Measurements from ENCODE around the gene WDR1.

The WDR1 gene

DNA sequence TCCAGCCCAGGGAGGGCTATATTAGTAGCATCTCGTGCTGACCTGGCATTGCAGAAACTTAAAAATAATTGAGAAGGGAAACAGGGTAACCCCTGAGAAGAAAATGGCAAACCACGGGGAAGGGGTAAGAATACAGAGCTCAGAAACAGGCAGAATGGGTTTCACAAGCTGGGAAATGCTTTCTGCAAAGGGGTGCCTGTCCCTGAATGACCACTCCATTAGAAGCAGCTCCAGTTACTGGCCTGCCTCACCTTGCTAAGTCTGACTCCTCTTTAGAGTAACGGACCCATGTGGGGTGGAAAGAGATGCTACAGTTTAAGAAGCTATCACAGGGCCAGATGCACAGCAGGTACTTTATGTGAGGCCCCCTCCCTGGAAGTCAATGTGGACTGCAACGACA is 2.5 kb downstream of the WDR1 start:
- DNase-seq (ENCODE audit: low spot score) = no peak

- DNase-seq (ENCODE audit: low spot score) = no peak
Measured at GRCh38 chr4:10113362-10114047, 3.1 kb downstream of the WDR1 start.

- DNase-seq (ENCODE audit: low spot score) = no peak
Measured at GRCh38 chr4:10112658-10113284, 3.8 kb downstream of the WDR1 start.

GRCh38 chr4:10111067-10111801 is 5.4 kb downstream of the WDR1 start:
- no peak for DNase-seq (ENCODE audit: low spot score)

DNA sequence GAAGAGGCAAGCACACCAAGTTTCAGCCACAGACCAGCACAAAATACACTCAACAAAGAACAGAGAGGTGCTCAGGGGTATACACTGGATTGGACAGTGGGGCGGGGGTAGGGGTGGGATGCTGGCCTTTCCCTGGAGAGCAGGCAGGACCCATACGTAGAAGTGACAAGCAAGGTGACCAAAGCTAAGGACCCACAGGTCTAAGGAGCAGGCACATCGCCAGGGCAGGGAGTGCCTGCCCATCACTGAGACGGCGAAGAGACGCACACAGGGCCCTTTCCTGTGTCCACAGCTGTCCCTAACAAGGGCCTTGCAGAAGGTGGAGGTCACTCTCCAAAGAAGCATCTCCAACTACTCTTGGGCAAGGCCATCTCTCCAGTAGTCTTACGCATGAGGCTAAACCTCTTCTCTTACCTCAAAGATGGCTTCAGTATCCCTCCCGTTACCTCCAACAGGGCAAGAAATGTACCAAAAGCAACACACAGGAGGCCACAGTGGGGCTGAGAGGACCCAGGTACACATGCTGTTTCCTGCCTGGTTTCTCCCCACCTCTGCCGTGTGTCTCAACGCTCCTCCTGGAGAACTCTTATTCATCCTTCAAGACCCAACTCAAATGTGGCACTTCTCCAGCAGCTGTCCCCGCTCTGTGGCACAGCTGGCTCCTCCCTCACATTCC is 6.5 kb downstream of the WDR1 start:
- DNase-seq (ENCODE audit: low spot score) = no peak

- DNase-seq (ENCODE audit: low spot score) = no peak
Measured at GRCh38 chr4:10108818-10109783, 7.5 kb downstream of the WDR1 start.

- no peak for DNase-seq (ENCODE audit: low spot score)
Measured at GRCh38 chr4:10108391-10108790, 8.2 kb downstream of the WDR1 start.

- DNase-seq (ENCODE audit: low spot score) = peak; percentile 53
Measured at GRCh38 chr4:10107111-10108091, 9.2 kb downstream of the WDR1 start.

DNA sequence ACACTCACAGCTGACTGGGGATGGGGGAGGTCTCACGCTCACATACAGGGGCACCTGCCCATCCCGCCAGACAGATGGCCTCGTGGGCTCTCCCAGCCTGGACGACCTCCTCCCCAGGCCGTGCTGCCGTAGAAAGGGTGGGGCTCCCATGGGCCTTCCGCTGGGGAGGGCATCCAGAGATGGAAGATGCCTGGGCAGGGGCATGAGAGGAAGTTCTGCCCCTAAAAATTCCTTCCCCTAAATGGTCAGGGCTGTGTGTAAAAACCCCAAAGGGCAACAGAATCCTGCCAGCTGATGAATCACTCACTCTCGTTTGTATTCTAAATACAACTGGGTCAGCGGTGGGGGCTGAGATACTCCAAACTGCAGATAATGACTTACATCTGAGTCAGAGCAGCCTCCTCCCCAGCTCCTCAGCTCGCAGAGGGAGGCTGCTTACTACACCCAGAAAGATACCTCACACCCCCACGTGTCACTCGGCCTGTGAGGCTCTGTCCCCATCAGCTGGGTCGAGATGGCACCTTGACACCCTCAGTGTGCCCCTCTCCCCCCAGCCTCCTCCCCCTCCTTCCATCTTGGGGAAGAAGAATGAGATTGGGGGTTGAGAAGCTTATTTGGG is 10.1 kb downstream of the WDR1 start:
- DNase-seq (ENCODE audit: low spot score) = peak; percentile 95

DNA sequence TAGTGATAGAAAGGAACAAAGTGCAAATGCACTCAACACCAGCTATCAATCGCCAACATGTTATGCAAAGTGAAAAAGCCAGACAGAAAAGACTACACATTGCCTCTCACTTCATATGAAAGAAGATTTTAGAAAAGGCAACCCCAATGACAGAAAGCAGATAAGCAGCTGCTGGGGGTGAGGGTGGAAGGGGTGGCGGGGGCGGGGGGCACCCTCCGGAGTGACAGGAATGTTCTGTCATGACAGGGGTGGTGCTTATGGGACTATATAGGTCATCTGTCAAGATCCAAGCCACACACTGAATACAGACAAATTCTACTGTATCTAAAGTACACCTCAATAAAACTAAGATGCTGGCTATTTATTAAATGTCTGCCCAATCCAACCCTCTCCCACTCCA is 10.7 kb downstream of the WDR1 start:
- no peak for DNase-seq (ENCODE audit: low spot score)

- no peak for DNase-seq (ENCODE audit: low spot score)
Measured at GRCh38 chr4:10105421-10105820, 11.2 kb downstream of the WDR1 start.

DNA sequence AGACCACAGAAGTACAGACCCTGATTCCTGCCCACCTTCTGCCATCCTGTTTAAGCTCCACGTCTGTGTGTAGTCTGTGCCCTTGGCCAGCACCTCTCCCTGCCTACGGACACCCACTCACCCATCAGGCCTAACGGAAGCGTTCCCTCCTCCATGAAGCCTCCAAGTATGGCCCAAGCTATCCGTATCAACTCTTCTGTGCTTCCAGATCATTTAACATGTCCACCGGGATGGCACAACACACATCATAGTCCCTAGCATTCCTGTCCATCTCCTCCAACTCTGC is 11.7 kb downstream of the WDR1 start:
- DNase-seq (ENCODE audit: low spot score) = no peak

GRCh38 chr4:10104211-10104990 is 12.2 kb downstream of the WDR1 start:
- peak; percentile 61 for DNase-seq (ENCODE audit: low spot score)

DNA sequence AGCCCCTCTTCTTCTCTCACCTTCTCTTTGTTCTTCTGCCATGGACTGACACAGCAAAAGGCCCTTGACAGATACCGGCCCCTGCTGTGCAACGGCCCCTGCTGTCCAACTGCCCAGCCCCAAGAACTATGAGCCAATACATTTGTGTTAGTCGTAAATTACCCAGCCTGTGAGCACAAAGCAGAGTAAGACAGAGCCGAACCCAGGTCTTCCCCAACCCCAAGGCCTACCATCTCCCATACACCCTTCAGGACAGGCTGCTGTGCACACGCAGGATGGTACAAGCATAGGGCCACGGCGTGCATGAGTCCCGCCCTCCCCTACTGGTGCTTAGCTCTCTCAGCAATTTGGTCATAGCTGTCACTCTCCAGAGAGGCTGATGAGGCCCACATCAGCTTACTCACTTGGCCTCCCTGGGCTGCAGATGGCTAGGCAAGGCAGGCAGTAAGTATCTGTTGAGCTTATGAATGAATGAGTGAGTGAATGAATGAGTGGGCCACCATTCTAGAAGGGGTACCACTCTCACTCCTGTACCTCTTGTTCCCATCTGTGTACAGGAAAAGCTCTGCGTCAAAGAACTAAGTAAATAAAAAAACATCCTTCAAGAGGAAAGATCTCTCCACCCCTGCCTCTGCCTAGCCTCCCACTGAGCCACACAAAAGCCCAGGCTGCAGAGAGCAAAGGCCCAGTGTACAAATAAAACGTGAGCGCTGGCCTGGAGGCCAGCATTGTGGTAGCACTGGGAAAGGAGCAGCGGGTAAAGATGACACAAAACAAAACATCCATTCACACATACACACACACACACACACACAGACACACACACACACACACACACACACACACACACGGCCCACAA is 13.9 kb downstream of the WDR1 start:
- no peak for DNase-seq (ENCODE audit: low spot score)

DNA sequence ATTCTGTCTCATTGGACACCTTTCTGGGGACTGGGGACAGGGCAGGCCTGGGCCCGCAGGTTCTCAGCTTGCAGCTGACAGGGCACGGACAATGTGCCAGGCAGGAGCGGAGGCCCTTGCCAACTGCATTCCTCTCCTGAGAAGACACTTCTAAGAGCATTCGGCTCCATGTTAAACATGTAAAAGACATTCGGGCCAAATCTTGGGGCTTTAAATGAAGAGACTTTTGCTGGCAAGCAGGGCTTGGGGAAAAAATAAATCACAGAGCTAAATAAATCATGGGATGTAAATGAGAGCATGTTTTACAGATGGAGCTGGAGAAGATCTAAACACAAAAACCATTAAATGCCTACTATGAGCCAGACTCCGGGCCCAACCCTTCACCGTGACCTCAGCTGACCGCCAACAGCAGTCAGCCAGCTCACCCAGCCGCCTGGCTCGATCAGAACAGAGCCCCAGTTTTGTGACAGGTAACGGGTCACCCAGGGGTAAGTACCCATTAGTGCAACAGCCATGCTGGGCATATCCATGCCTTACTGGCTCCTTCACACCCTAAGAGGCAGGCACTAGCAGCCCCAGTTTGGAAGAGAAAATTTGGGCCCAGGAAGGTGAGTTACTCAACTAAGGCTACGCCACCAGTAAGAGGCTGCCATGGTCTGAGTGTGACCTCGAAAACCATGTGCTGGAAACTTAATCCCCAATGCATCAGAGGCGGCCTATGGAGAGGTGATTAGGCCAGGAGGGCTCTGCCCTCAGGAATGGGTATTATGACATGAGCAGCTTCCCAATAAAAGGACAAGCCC is 14.7 kb downstream of the WDR1 start:
- DNase-seq (ENCODE audit: low spot score) = no peak

DNA sequence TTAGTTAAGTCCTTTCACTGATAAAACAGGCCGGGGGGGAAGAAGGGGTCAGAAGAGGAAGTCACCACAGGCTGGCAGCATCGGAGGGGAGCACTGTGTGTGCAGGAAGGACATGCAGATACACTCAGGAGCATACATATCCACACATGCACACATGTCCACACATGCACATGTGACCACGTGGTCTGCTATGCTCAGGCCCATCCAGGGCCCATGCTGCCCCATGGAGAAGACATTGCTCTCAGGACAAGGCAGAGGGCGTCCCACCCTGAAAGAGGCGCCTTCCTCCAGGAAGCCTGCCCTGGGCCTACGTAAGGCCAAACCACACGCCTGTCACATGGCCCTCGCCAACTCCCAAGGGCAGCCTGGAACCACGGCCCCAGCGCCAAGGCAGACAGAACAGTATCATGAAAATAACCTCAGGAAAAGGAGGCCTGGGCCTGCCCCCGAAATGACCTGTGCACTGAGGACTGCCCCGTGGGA is 15.8 kb downstream of the WDR1 start:
- no peak for DNase-seq (ENCODE audit: low spot score)
